AG08395 (cell line): ENCODE data around the gene GRIK4.
"Not testable (repeated sequence)": the region's sequence is repeated elsewhere in the genome, so short reads cannot be mapped to it uniquely, and the experiment has no call there.

ENCODE experiments used
- DNase-seq: peaks from one replicate; pipeline ENCODE4 v3.0.0; 2012; ENCODE audit warnings: mixed read lengths, low spot score

GRIK4 gene

GRCh38 chr11:120511116-120511819 is at the start of gene GRIK4:
TSS of gene GRIK4 (plus strand) at chr11:120511748. CDS start at chr11:120660319, 148,571 bp downstream.
- DNase-seq: peak; percentile 89

GRCh38 chr11:120462825-120463224 is 48.7 kb upstream of the GRIK4 start:
- DNase-seq: no peak

GRCh38 chr11:120465921-120466534 is 45.5 kb upstream of the GRIK4 start:
- DNase-seq: no peak

GRCh38 chr11:120467627-120468026 is 43.9 kb upstream of the GRIK4 start:
- no peak for DNase-seq

- peak; percentile 81 for DNase-seq
Measured at GRCh38 chr11:120471131-120471530, 40.4 kb upstream of the GRIK4 start.

- no peak for DNase-seq
Measured at GRCh38 chr11:120471994-120472393, 39.6 kb upstream of the GRIK4 start.

- no peak for DNase-seq
Measured at GRCh38 chr11:120473503-120473902, 38.0 kb upstream of the GRIK4 start.

- DNase-seq: peak; percentile 21
Measured at GRCh38 chr11:120482149-120482548, 29.4 kb upstream of the GRIK4 start.

GRCh38 chr11:120484722-120485121 is 26.8 kb upstream of the GRIK4 start:
- no peak for DNase-seq

GRCh38 chr11:120486138-120486537 is 25.4 kb upstream of the GRIK4 start:
- DNase-seq: no peak

- DNase-seq: no peak
Measured at GRCh38 chr11:120489799-120490198, 21.7 kb upstream of the GRIK4 start.

GRCh38 chr11:120492486-120492885 is 19.1 kb upstream of the GRIK4 start:
- no peak for DNase-seq

GRCh38 chr11:120494595-120494994 is 17.0 kb upstream of the GRIK4 start:
- no peak for DNase-seq

GRCh38 chr11:120499088-120499487 is 12.5 kb upstream of the GRIK4 start:
- DNase-seq: no peak

GRCh38 chr11:120499859-120500258 is 11.7 kb upstream of the GRIK4 start:
- DNase-seq: no peak

- DNase-seq: no peak
Measured at GRCh38 chr11:120500414-120501071, 11.0 kb upstream of the GRIK4 start.

- DNase-seq: no peak
Measured at GRCh38 chr11:120501440-120501839, 10.1 kb upstream of the GRIK4 start.

GRCh38 chr11:120501976-120502755 is 9.4 kb upstream of the GRIK4 start:
- no peak for DNase-seq

- not testable (repeated sequence) for DNase-seq
Measured at GRCh38 chr11:120503529-120503928, 8.0 kb upstream of the GRIK4 start.

- no peak for DNase-seq
Measured at GRCh38 chr11:120505801-120506425, 5.6 kb upstream of the GRIK4 start.

GRCh38 chr11:120509346-120510053 is 2.0 kb upstream of the GRIK4 start:
- DNase-seq: no peak
